Measurements from ENCODE around the gene ZNF836. TPM values are rescaled to one million over a fixed set of nuclear protein-coding genes. Genes with fewer than 3 reads are reported as not detected.
A peak's percentile ranks its signal among the peaks of the same experiment; 100 is the strongest.

Gene ZNF836
- total and polyA plus RNA-seq, 2 of the 13 experiments (the other 11 are each of a cell fraction or from before 2014, with no cell fraction given) = 1.6 to 5.3 TPM

GRCh38 chr19:52216401-52216800, 45.0 kb upstream of the ZNF836 start:
- Histone ChIP-seq H3K36me3 (replicated peaks in 1 of 2; ENCODE audit: control insufficient read depth in 1 of 2, insufficient read depth in 2 of 2, low read length in 2 of 2) (peaks cover 53 to 92% of the 10 kb centered on the region in 2 experiments), H3K4me3 (replicated peaks in 1 of 3; ENCODE audit: insufficient read depth in 1 of 3, low read depth in 2 of 3, low read length in 3 of 3) (no peak overlapping the region), H3K9me3 (ENCODE audit: low read length) (no peaks in the 10 kb centered on the region), H4K20me1 (ENCODE audit: insufficient read depth, low read length) (no peaks in the 10 kb centered on the region), H3K9ac (ENCODE audit: insufficient read depth, low read depth, low read length) (no peak overlapping the region), H3K27me3 (ENCODE audit: control insufficient read depth in 1 of 2, insufficient read depth in 2 of 2, low read length in 2 of 2) (no peaks in the 10 kb centered on the region), H3K79me2 (ENCODE audit: insufficient read depth, low read length) (no peaks in the 10 kb centered on the region), H3K4me2 (ENCODE audit: low read depth, low read length) (no peak overlapping the region), H2AFZ (ENCODE audit: low read length) (no peak overlapping the region), H3K4me1 (ENCODE audit: insufficient read depth, low read length) (no peaks in the 10 kb centered on the region), H3K27ac (ENCODE audit: extremely low read length, insufficient read depth, low read length) (no peak overlapping the region)
- in situ Hi-C loops (cut with HindIII; ENCODE audit: extremely low pct_ligation_motif_present, low pct_unique_long_range_greater_than_20kb) = no loop called here
- CTCF ChIA-PET (ENCODE audit: low intra/inter-chr PET ratio, low total read pairs) = no interaction called here
- 84% methylated on average over 2 of the region's 3 CpGs for WGBS (ENCODE audit: low lambda C conversion rate)
- ATAC-seq (no peak), DNase-seq (ENCODE audit: low spot score) (no peak), FAIRE-seq (no peak)
- POLR2A ChIA-PET = no interaction called here
- TF ChIP-seq MAFK (conservative IDR thresholded peaks at IDR 0.05 in 1 of 2, IDR thresholded peaks at IDR 0.05 in 1 of 2; ENCODE audit: low read length in 2 of 2) (0 out of 4 replicates have a peak, but pooled peaks of 1 of the 2 experiments have one; percentile 2), NR2F6 (IDR thresholded peaks at IDR 0.05) (no peak), NR2F6 (CRISPR knock-in tag; IDR thresholded peaks at IDR 0.05) (no peak)
- intact Hi-C loops (cut with micrococcal nuclease; ENCODE audit: unreplicated experiment) = no loop called here
- BruUV-seq (replicated peaks) = no TSS peak

- ChIA-PET POLR2A (interaction anchor here (1.5 kb wide), 1 partner anchor 25 kb away, joined by 5 read pairs; the partner anchor contains the start of gene PPP2R1A), CTCF (ENCODE audit: low intra/inter-chr PET ratio, low total read pairs) (no interaction called here)
- in situ Hi-C loops (cut with HindIII; ENCODE audit: extremely low pct_ligation_motif_present, low pct_unique_long_range_greater_than_20kb) (no loop called here), intact Hi-C loops (cut with micrococcal nuclease; ENCODE audit: unreplicated experiment) (no loop called here)
- BruUV-seq (replicated peaks) = no TSS peak
- no peaks in the 10 kb centered on the region for H3K27me3 ChIP-seq (ENCODE audit: control insufficient read depth in 1 of 2, insufficient read depth in 2 of 2, low read length in 2 of 2)
- FAIRE-seq (no peak), ATAC-seq (no peak), DNase-seq (ENCODE audit: low spot score) (no peak)
- 90% methylated on average over 4 of the region's 5 CpGs for WGBS (ENCODE audit: low lambda C conversion rate)
- H3K79me2 ChIP-seq (ENCODE audit: insufficient read depth, low read length) = no peaks in the 10 kb centered on the region
- H2AFZ ChIP-seq (ENCODE audit: low read length) = no peak overlapping the region
- no peaks in the 10 kb centered on the region for H4K20me1 ChIP-seq (ENCODE audit: insufficient read depth, low read length)
- no peak overlapping the region for H3K27ac ChIP-seq (ENCODE audit: extremely low read length, insufficient read depth, low read length)
- no peaks in the 10 kb centered on the region for H3K9me3 ChIP-seq (ENCODE audit: low read length)
- no peak overlapping the region for H3K9ac ChIP-seq (ENCODE audit: insufficient read depth, low read depth, low read length)
- H3K4me3 ChIP-seq (replicated peaks in 1 of 3; ENCODE audit: insufficient read depth in 1 of 3, low read depth in 2 of 3, low read length in 3 of 3) = no peak overlapping the region
- H3K36me3 ChIP-seq (replicated peaks in 1 of 2; ENCODE audit: control insufficient read depth in 1 of 2, insufficient read depth in 2 of 2, low read length in 2 of 2) = peaks cover 40 to 85% of the 10 kb centered on the region in 2 experiments
- H3K4me1 ChIP-seq (ENCODE audit: insufficient read depth, low read length) = no peaks in the 10 kb centered on the region
- no peak overlapping the region for H3K4me2 ChIP-seq (ENCODE audit: low read depth, low read length)
- TF ChIP-seq TRIM22 (IDR thresholded peaks at IDR 0.05) = no peak
- no peak for TF ChIP-seq ZNF691 (CRISPR knock-in tag; IDR thresholded peaks at IDR 0.05; ENCODE audit: borderline replicate concordance, low read depth)
- no peak for TF ChIP-seq CEBPB (IDR thresholded peaks at IDR 0.05; ENCODE audit: borderline replicate concordance, low read depth, low read length)
- TF ChIP-seq EEA1 (CRISPR knock-in tag; IDR thresholded peaks at IDR 0.05; ENCODE audit: borderline replicate concordance) = no peak
- TF ChIP-seq MBNL3 (CRISPR knock-in tag; conservative IDR thresholded peaks at IDR 0.05) = no peak
- TF ChIP-seq HNRNPUL1 (IDR thresholded peaks at IDR 0.05; ENCODE audit: low read depth, low read length) = no peak
- TF ChIP-seq ZNF816 (CRISPR knock-in tag; IDR thresholded peaks at IDR 0.05; ENCODE audit: borderline replicate concordance) = no peak
- TF ChIP-seq PBX3 (CRISPR knock-in tag; IDR thresholded peaks at IDR 0.05; ENCODE audit: borderline replicate concordance) = no peak
- TF ChIP-seq NR2F2 (IDR thresholded peaks at IDR 0.05; ENCODE audit: borderline replicate concordance, low read depth) = no peak
- TF ChIP-seq RFX3 (CRISPR knock-in tag; IDR thresholded peaks at IDR 0.05) = no peak
- TF ChIP-seq KLF9 (CRISPR knock-in tag; IDR thresholded peaks at IDR 0.05; ENCODE audit: low read depth) = no peak
- TF ChIP-seq ZFP36L1 (CRISPR knock-in tag; IDR thresholded peaks at IDR 0.05) = no peak
Measured at GRCh38 chr19:52214241-52214640, 42.8 kb upstream of the ZNF836 start.

Data from HepG2 (cell line).